Measurements from ENCODE around the gene RIT2.

The RIT2 gene

GRCh38 chr18:42860011-42860410 lies 255.5 kb downstream of the RIT2 start:
- Mint-ChIP-seq H3K4me3 (no peak overlapping the region), H3K9me3 (no peaks in the 10 kb centered on the region), H3K4me1 (no peaks in the 10 kb centered on the region), H3K27me3 (ENCODE audit: low read depth, poor library complexity) (peaks cover 3% of the 10 kb centered on the region), H3K36me3 (ENCODE audit: low read depth) (no peaks in the 10 kb centered on the region), H3K27ac (no peak overlapping the region)
- no peak for TF ChIP-seq CTCF (IDR thresholded peaks at IDR 0.05)
- no peak for DNase-seq

GRCh38 chr18:42854558-42854957 lies 260.9 kb downstream of the RIT2 start:
- Mint-ChIP-seq H3K27ac (no peak overlapping the region), H3K4me3 (no peak overlapping the region)

GRCh38 chr18:42850174-42851083 lies 265.1 kb downstream of the RIT2 start:
- no peak for DNase-seq
- TF ChIP-seq CTCF (IDR thresholded peaks at IDR 0.05): no peak
- no peaks in the 10 kb centered on the region for H3K4me1 Mint-ChIP-seq
- no peak overlapping the region for H3K27ac Mint-ChIP-seq
- H3K36me3 Mint-ChIP-seq (ENCODE audit: low read depth): no peaks in the 10 kb centered on the region
- no peaks in the 10 kb centered on the region for H3K9me3 Mint-ChIP-seq
- no peak overlapping the region for H3K4me3 Mint-ChIP-seq
- H3K27me3 Mint-ChIP-seq (ENCODE audit: low read depth, poor library complexity): no peaks in the 10 kb centered on the region

More at GRCh38 chr18:42854558-42854957, 260.9 kb downstream of the RIT2 start:
- Mint-ChIP-seq H3K36me3 (ENCODE audit: low read depth) (no peaks in the 10 kb centered on the region), H3K4me1 (no peaks in the 10 kb centered on the region), H3K27me3 (ENCODE audit: low read depth, poor library complexity) (no peaks in the 10 kb centered on the region), H3K9me3 (no peaks in the 10 kb centered on the region)
- no peak for TF ChIP-seq CTCF (IDR thresholded peaks at IDR 0.05)
- DNase-seq: no peak

- no peak overlapping the region for H3K27ac Mint-ChIP-seq
- H3K4me1 Mint-ChIP-seq: no peaks in the 10 kb centered on the region
- no peaks in the 10 kb centered on the region for H3K9me3 Mint-ChIP-seq
- no peaks in the 10 kb centered on the region for H3K36me3 Mint-ChIP-seq (ENCODE audit: low read depth)
- H3K4me3 Mint-ChIP-seq: no peak overlapping the region
- no peak for TF ChIP-seq CTCF (IDR thresholded peaks at IDR 0.05)
- DNase-seq: no peak
- H3K27me3 Mint-ChIP-seq (ENCODE audit: low read depth, poor library complexity): no peaks in the 10 kb centered on the region
These were observed 276.1 kb downstream of the RIT2 start for GRCh38 chr18:42839408-42839807.

GRCh38 chr18:42838546-42839145 lies 276.8 kb downstream of the RIT2 start:
- H3K27me3 Mint-ChIP-seq (ENCODE audit: low read depth, poor library complexity): no peaks in the 10 kb centered on the region
- TF ChIP-seq CTCF (IDR thresholded peaks at IDR 0.05): no peak
- no peak overlapping the region for H3K27ac Mint-ChIP-seq
- H3K36me3 Mint-ChIP-seq (ENCODE audit: low read depth): no peaks in the 10 kb centered on the region
- DNase-seq: no peak
- no peaks in the 10 kb centered on the region for H3K9me3 Mint-ChIP-seq
- no peaks in the 10 kb centered on the region for H3K4me1 Mint-ChIP-seq
- H3K4me3 Mint-ChIP-seq: no peak overlapping the region

Measured in nephron progenitor cell (in vitro differentiated cells).